Endothelial cell of umbilical vein (primary cell): ENCODE results near the gene SIRPA. TPM values are rescaled to one million over a fixed set of nuclear protein-coding genes. Genes with fewer than 3 reads are reported as not detected.

Experiments
- BruUV-seq: library from RNA; stranded (reverse); fragments of 400-500 nt; replicated peaks from 2 replicates; lab custom pipeline; 2021; lab: Mats Ljungman, UMichigan
- CTCF ChIA-PET: fragments of 300-600, 350-600 bp; sonication (Branson Sonifier 250); formaldehyde crosslinking; loops from one replicate; lab custom pipeline; 2021; ENCODE audit warnings: antibody characterized with exemption, inconsistent platforms; lab: Charles Lee
- POLR2A ChIA-PET: fragments of 300-600, 350-600 bp; sonication (Branson Sonifier 250); formaldehyde crosslinking; loops from one replicate; lab custom pipeline; 2021; ENCODE audit warnings: antibody characterized with exemption, inconsistent platforms; lab: Charles Lee
- DNase-seq: peaks from one replicate; pipeline ENCODE4 v3.0.0-alpha.2; 2011; ENCODE audit warnings: low read depth, low spot score
- FAIRE-seq: peaks from 2 replicates; lab custom pipeline; 2011; peaks lifted over from hg19 to GRCh38; lab: Jason Lieb, UNC
- H2AFZ ChIP-seq: 2 replicates; pipeline ENCODE4 v1.6.0; 2012; ENCODE audit warnings: low read depth, low read length, control low read depth, inconsistent platforms
- H3K27ac ChIP-seq: 2 replicates; pipeline ENCODE4 v1.5.1; 2011; ENCODE audit warnings: low read depth, mild to moderate bottlenecking, control low read depth, low read length, moderate library complexity; ENCODE audit not compliant: insufficient read depth
- H3K27me3 ChIP-seq, 2 experiments: 2 replicates each; pipeline versions ENCODE4 v1.6.0 to v1.6.1; 2011; ENCODE audit warnings: low read length in 2 of 2, mixed read lengths in 1 of 2; ENCODE audit not compliant: control insufficient read depth in 2 of 2, insufficient read depth in 2 of 2
- H3K36me3 ChIP-seq, 2 experiments: 2 replicates in 1 of 2; 3 replicates in 1 of 2; pipeline ENCODE4 v1.5.1; 2011; ENCODE audit warnings: low read length in 2 of 2, mild to moderate bottlenecking in 1 of 2, moderate library complexity in 1 of 2; ENCODE audit not compliant: control insufficient read depth in 2 of 2, insufficient read depth in 2 of 2; ENCODE audit errors: extremely low read depth in 1 of 2
- H3K4me1 ChIP-seq: 3 replicates; pipeline ENCODE4 v1.5.1; 2011; ENCODE audit warnings: mild to moderate bottlenecking, low read length; ENCODE audit not compliant: control insufficient read depth, insufficient read depth; ENCODE audit errors: extremely low read depth
- H3K4me2 ChIP-seq: 2 replicates; pipeline ENCODE4 v1.6.1; 2011; ENCODE audit warnings: low read length, control low read depth, mixed read lengths; ENCODE audit not compliant: insufficient read depth
- H3K4me3 ChIP-seq, 3 experiments: fragments of 200-600 bp in 1 of 3; sonication (generic), shearing (Covaris generic) in 1 of 3; replicated peaks in 1 of 3; 2 replicates each; pipeline ENCODE4 v1.5.1; 2011 to 2016; ENCODE audit warnings: control low read depth in 3 of 3, low read length in 3 of 3, mild to moderate bottlenecking in 2 of 3, inconsistent platforms in 1 of 3, low read depth in 1 of 3, moderate library complexity in 1 of 3; ENCODE audit not compliant: insufficient read depth in 1 of 3
- H3K79me2 ChIP-seq: 2 replicates; pipeline ENCODE4 v1.6.0; 2012; ENCODE audit warnings: low read length, inconsistent platforms; ENCODE audit not compliant: control insufficient read depth, insufficient read depth
- H3K9ac ChIP-seq: replicated peaks from 2 replicates; pipeline ENCODE3; 2011; ENCODE audit warnings: low read length, control low read depth; ENCODE audit not compliant: insufficient read depth; ENCODE audit errors: extremely low read depth
- H3K9me1 ChIP-seq: replicated peaks from 3 replicates; pipeline ENCODE4 v1.6.0; 2011; ENCODE audit warnings: mild to moderate bottlenecking, low read length; ENCODE audit not compliant: control insufficient read depth, insufficient read depth; ENCODE audit errors: extremely low read depth
- H3K9me3 ChIP-seq: replicated peaks from 2 replicates; pipeline ENCODE4 v1.5.1; 2012; ENCODE audit warnings: low read length, inconsistent platforms; ENCODE audit not compliant: control insufficient read depth, insufficient read depth
- H4K20me1 ChIP-seq: replicated peaks from 2 replicates; pipeline ENCODE3; 2011; ENCODE audit warnings: mild to moderate bottlenecking, low read length; ENCODE audit not compliant: control insufficient read depth, insufficient read depth; ENCODE audit errors: extremely low read depth
- EZH2 ChIP-seq: IDR thresholded peaks from 2 replicates; pipeline ENCODE4 v1.6.1; 2012; ENCODE audit warnings: borderline replicate concordance, low read depth, mild to moderate bottlenecking, moderate library complexity, low read length, inconsistent platforms; ENCODE audit not compliant: severe bottlenecking
- FOS ChIP-seq: IDR thresholded peaks from 2 replicates; pipeline ENCODE4 v1.6.1; 2011; ENCODE audit warnings: mild to moderate bottlenecking, low read length, moderate library complexity, borderline replicate concordance; ENCODE audit not compliant: insufficient read depth
- GATA2 ChIP-seq: IDR thresholded peaks from 2 replicates; pipeline ENCODE4 v1.7.0; 2011; ENCODE audit warnings: low read depth, mild to moderate bottlenecking, moderate library complexity, mixed read lengths, low read length; ENCODE audit not compliant: insufficient read length, insufficient read depth
- JUN ChIP-seq: IDR thresholded peaks from 2 replicates; pipeline ENCODE4 v1.6.1; 2011; ENCODE audit warnings: borderline replicate concordance, low read depth; ENCODE audit not compliant: insufficient read length, insufficient read depth
- MYC ChIP-seq: IDR thresholded peaks from one replicate; pipeline ENCODE4 v1.6.1; 2011; ENCODE audit warnings: mild to moderate bottlenecking, low read depth, low read length
- POLR2A ChIP-seq: IDR thresholded peaks from 2 replicates; pipeline ENCODE4 v1.6.1; 2012; ENCODE audit warnings: low read depth, mild to moderate bottlenecking, control low read depth, low read length
- POLR2AphosphoS5 ChIP-seq: IDR thresholded peaks from 2 replicates; pipeline ENCODE4 v1.6.1; 2012; ENCODE audit warnings: low read depth, mild to moderate bottlenecking, control low read depth, low read length, moderate library complexity; ENCODE audit not compliant: insufficient read depth
- dilution Hi-C: fragments of 300-500 bp; cut with MboI; formaldehyde crosslinking; loops from one replicate; pipeline ENCODE4 v1.15.0; 2019; ENCODE audit warnings: low sequenced_read_pairs; ENCODE audit not compliant: extremely low pct_ligation_motif_present
- intact Hi-C: fragments of 100-400 bp; cut with micrococcal nuclease; formaldehyde crosslinking; loops from one replicate; pipeline ENCODE4 v1.10.0; 2022
- polyA plus RNA-seq, 4 experiments: library from polyadenylated mRNA; depleted of rRNA in 3 of 4; stranded (reverse) in 3 of 4; unstranded in 1 of 4; fragments of >200 nt; gene quantifications; 2 replicates each; pipeline versions ENCODE4 v1.2.1 to v1.2.3, GENCODE V29; 2011 to 2012; ENCODE audit warnings: missing spikeins in 1 of 4
- total RNA-seq: library from RNA; stranded (reverse); gene quantifications from 2 replicates; pipeline ENCODE4 v1.2.3, GENCODE V29; 2021
- TF ChIP-seq, protein P1 (sequence below), 2 donors: IDR thresholded peaks; 1 replicate in 1 of 2; 2 replicates in 1 of 2; pipeline ENCODE4 v1.5.1; 2011; ENCODE audit warnings: low read length in 2 of 2, mild to moderate bottlenecking in 2 of 2, moderate library complexity in 2 of 2, control low read depth in 1 of 2, inconsistent platforms in 1 of 2, low read depth in 1 of 2; ENCODE audit not compliant: insufficient read depth in 1 of 2; ENCODE audit errors: extremely low read depth in 1 of 2
- TF ChIP-seq, protein P2 (sequence below): IDR thresholded peaks from 2 replicates; pipeline ENCODE4 v1.6.1; 2011; ENCODE audit not compliant: insufficient read depth, insufficient read length

Gene SIRPA
- total and polyA plus RNA-seq, 2 donors (not counting 3 experiments of a cell fraction or from before 2014, with no cell fraction given), result 29.9 to 59.2 TPM

- Histone ChIP-seq H3K4me1 (peaks cover 4% of the 10 kb centered on the region), H2AFZ (peak overlapping the region; percentile 54), H3K27me3 (peaks cover 15 to 18% of the 10 kb centered on the region in 2 experiments), H3K36me3 (no peaks in the 10 kb centered on the region), H4K20me1 (no peaks in the 10 kb centered on the region), H3K4me2 (peak overlapping the region; percentile 54), H3K9ac (no peak overlapping the region), H3K79me2 (no peaks in the 10 kb centered on the region), H3K9me1 (no peaks in the 10 kb centered on the region), H3K27ac (no peak overlapping the region), H3K9me3 (no peaks in the 10 kb centered on the region), H3K4me3 (peak overlapping the region in 1 of 3 experiments; percentile 30)
- no TSS peak for BruUV-seq
- FAIRE-seq (peak; percentile 59), DNase-seq (peak; percentile 63)
- POLR2A ChIA-PET, result no interaction called here
- no peak for TF ChIP-seq POLR2AphosphoS5
- TF ChIP-seq, protein P1, sequence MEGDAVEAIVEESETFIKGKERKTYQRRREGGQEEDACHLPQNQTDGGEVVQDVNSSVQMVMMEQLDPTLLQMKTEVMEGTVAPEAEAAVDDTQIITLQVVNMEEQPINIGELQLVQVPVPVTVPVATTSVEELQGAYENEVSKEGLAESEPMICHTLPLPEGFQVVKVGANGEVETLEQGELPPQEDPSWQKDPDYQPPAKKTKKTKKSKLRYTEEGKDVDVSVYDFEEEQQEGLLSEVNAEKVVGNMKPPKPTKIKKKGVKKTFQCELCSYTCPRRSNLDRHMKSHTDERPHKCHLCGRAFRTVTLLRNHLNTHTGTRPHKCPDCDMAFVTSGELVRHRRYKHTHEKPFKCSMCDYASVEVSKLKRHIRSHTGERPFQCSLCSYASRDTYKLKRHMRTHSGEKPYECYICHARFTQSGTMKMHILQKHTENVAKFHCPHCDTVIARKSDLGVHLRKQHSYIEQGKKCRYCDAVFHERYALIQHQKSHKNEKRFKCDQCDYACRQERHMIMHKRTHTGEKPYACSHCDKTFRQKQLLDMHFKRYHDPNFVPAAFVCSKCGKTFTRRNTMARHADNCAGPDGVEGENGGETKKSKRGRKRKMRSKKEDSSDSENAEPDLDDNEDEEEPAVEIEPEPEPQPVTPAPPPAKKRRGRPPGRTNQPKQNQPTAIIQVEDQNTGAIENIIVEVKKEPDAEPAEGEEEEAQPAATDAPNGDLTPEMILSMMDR (IDR thresholded peaks at IDR 0.05; ENCODE audit: extremely low read depth in 1 of 2, insufficient read depth in 1 of 2, low read depth in 1 of 2, low read length in 2 of 2), result peak; percentile 92 to 94
- no peak for TF ChIP-seq POLR2A
- TF ChIP-seq EZH2, result peak; percentile 36
- peak; percentile 79 for TF ChIP-seq MYC
- TF ChIP-seq, protein P2, sequence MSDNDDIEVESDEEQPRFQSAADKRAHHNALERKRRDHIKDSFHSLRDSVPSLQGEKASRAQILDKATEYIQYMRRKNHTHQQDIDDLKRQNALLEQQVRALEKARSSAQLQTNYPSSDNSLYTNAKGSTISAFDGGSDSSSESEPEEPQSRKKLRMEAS, result peak; percentile 95
- TF ChIP-seq GATA2, result no peak
- TF ChIP-seq JUN, result no peak
- TF ChIP-seq FOS, result no peak
- intact Hi-C loops, result loop anchor here (1.0 to 5.0 kb wide), 4 partner anchors 163 to 487 kb away; no protein-coding TSS in a partner anchor
- CTCF ChIA-PET, result interaction anchor here (0.6 to 5.0 kb wide), 27 partner anchors 7 to 558 kb away, joined by 3 to 118 read pairs (median 5); no protein-coding TSS in a partner anchor
- dilution Hi-C loops, result no loop called here
Observed at GRCh38 chr20:1965520-1966351, 70.5 kb downstream of the SIRPA start.
